Medulla oblongata (tissue), 1 donor: ENCODE data around the gene SAAL1.

Experiments used
- DNase-seq: peaks from one replicate; pipeline ENCODE4 v3.0.0-alpha.2; 2015; ENCODE audit errors: extremely low spot score

SAAL1 gene

DNA sequence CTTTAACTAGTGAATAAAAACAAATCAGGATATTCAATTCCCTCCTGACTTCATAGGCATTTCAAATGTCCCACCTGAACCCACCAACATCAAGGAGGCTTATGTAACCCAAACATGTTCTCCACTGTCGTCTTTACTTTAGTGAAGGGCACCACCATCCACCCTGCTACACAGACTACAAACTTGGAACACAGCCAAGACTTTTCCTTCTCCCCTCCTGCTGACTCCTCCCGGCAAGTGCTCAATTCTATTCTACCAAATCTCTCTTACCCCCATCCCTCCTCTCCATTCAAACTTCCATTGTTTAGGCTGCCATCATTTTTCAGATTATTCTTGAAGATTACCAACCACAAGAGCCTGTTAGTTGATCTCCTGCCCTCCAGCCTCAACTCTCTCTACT, 24.3 kb downstream of the SAAL1 start:
- DNase-seq: no peak

- no peak for DNase-seq
Observed at GRCh38 chr11:18080451-18080850, 25.4 kb downstream of the SAAL1 start.

- DNase-seq: no peak
Observed at GRCh38 chr11:18078909-18079308, 27.0 kb downstream of the SAAL1 start.

GRCh38 chr11:18075444-18075843, 30.4 kb downstream of the SAAL1 start:
- no peak for DNase-seq

DNA sequence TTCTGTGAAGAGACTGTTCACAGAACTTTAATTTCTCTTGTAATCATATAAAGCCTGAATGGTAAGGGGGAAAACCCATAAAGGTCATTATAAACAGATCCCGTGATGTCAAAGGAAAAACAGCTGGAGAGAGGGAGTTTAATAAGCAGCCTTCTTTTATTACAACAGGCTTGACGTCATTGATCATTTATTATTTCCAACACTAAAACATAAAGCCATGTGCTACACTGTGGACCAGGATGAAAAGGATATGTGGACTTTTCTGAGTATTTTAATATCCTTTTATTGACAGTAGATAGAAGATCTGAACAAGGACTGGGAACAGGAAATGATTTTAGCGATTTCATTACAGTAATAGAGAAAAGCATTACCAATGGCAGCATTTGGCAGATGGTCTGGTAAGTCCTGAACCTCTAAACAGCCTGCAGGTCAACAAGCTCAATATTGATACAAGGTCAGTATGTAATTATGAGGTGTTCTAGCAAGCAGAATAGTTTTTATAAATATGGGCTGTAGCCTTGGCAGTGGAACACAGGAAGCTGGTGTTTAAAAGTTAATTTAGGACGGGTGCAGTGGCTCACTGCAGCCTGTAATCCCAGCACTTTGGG, 34.7 kb downstream of the SAAL1 start:
- DNase-seq: no peak

DNA sequence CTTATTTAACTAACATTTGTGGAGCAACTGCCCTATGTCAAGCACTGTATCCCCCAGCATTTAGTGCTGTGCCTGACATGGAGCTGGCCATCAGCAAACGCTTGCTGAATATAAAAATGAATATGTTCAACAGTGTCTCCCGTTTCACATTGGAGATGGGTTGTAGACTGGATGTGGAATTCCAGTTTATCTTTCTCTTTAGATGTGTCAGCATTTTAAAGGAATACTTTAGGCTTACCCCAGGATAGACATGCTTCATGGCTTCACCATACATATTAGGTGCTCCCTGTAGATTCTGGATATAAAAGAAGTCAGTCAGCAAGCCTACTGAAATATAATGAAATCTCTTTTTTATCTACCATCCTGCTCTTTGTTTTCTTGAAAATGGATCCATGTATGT, 38.5 kb downstream of the SAAL1 start:
- no peak for DNase-seq

DNA sequence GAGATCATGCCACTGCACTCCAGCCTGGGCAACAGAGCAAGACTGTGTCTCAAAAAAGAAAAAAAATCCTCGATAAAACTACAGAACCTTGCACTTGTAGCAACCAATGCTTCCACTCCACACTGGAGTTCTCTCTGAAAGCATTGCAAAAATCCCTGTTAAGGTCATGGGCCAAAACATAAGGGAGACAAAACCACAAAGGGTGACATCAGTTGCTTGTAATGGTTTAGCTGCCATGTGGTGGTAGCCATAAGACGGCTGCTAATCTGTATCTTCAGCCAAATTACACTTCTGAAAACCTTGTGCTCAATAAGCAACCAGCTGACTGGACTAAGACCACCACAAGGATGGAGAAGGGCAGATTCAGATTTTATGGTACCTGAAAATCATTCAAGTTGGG, 39.3 kb downstream of the SAAL1 start:
- no peak for DNase-seq

- DNase-seq: no peak
Observed at GRCh38 chr11:18065572-18065971, 40.3 kb downstream of the SAAL1 start.

- no peak for DNase-seq
Observed at GRCh38 chr11:18064450-18065054, 41.3 kb downstream of the SAAL1 start.

DNA sequence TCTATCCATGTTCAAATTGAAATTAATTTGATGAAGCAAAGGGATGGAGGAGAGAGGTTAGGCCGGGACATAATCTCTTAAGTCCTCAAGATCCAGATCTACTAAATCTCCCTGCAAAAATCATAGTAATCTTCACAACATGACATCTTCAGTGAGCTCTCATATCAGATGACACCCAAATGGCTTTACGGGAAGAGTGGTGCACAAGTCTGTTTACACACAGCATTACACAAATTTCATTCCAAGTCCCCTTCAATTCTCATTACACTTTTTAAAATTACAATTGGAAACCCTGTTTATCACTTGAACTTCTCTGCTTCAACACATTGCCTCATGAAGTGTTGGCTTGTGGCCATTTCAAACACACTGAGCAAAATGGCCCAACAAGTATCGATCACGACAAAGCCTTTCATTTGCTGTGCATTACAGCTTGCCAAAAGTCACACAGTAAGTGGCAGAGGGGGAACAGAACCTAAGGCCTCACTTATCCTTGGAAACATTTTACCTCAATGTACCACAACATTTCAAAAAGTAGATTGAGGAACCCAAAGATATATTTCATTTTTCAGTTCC, 41.9 kb downstream of the SAAL1 start:
- no peak for DNase-seq

DNA sequence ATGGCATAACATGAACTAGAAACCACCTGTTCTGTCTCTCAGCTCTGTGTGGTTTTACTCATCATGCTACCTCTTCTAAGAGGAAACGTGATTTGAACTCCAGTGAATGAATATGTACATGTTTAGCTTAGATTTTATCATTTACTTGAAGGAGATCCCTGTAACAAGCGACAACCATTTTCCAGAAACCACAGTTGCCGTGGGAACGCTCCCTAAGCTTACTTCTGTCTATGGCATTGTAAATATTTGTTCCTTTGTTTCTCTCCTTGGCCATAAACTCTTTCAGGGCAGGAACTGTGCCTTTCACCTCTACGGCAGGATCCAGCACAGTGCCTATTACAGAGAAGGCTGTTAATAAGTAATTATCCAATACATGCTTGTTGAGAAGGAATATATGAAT, 42.8 kb downstream of the SAAL1 start:
- no peak for DNase-seq

GRCh38 chr11:18061351-18061750, 44.5 kb downstream of the SAAL1 start:
- no peak for DNase-seq

GRCh38 chr11:18056561-18057181, 49.2 kb downstream of the SAAL1 start:
- DNase-seq: no peak

DNA sequence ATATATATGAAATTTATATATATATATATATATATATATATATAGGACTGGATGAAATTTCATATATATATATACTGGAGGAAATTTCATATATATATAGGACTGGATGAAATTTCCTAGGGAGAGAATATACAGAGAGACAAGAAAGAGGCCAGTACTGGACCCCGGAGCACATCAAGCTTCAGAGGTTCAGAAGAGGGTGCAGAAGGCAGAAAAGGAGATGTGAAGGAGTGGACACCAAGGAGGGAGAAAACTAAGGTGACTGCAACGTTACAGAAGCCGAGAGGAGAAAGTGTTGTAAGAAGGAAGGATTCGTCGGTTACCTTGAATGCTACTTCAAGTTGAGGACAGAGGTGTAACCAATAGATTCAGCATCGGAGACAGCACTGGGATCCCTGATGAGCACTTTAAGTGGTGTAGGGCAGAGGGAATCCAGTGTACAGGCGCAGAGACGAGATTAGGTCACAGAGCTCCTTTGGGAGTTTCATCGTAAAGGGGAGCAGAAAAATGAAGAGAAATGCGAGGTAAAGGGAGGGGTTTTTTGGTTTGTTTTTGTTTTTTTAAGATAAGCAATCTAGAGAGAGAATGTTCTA, 51.3 kb downstream of the SAAL1 start:
- DNase-seq: no peak

GRCh38 chr11:18050848-18051247, 55.0 kb downstream of the SAAL1 start:
- no peak for DNase-seq

DNA sequence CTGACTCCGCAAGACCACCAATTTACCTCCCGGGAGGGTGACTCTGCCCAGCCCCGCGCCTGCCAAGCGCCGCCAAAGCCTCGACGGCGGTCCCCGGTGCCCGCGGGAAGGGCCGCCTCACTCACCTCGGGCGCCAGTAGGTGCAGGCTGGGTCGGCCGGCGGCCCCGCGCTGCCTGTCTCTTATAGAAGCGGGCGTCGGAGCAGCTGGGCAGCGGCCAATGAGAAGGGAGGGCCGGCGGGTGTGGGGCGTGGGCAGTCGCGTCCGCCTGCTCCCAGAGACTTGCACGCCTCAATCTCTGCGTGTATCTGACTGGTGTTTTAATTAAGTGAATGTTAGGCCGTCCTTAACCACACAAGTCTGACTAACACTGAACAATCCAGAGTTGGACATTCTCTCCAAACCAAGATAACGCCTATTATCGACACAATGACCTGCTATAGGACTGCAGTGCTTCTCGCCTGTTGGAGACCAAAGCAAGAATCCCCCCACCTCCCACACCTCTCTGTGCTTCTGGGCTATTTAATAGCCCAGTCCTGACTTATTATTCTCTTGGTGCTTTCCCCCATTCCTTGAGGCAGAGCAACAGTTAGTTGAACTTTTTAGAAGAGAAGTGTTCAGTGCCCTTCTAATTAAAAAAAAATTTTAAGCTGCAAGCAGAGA, 59.6 kb downstream of the SAAL1 start, which contains the start of gene TPH1:
TPH1 (minus strand) TSS at position 154 of the 662 bp plus-strand sequence. CDS start 5,507 bp downstream, outside the sequence.
- no peak for DNase-seq

GRCh38 chr11:18036456-18036855, 69.4 kb downstream of the SAAL1 start:
- DNase-seq: no peak
